Testis (tissue), 2 donors: ENCODE measurements around the gene ECM1.

ENCODE experiments used
- CTCF ChIP-seq, 3 experiments: fragments of 450-650 bp in 2 of 3; fragments of 200-600 bp in 1 of 3; sonication (generic) in 1 of 3; IDR thresholded peaks; one replicate each; pipeline ENCODE4 v1.5.1; 2016 to 2019; ENCODE audit warnings: antibody characterized with exemption in 3 of 3, mild to moderate bottlenecking in 2 of 3, moderate library complexity in 1 of 3
- POLR2A ChIP-seq: fragments of 450-650 bp; IDR thresholded peaks from one replicate; pipeline ENCODE4 v1.6.1; 2017; ENCODE audit warnings: antibody characterized with exemption, mild to moderate bottlenecking, moderate library complexity

GRCh38 chr1:150558761-150559655 is 51.1 kb downstream of the ECM1 start:
- no peak for TF ChIP-seq POLR2A
- TF ChIP-seq CTCF (IDR thresholded peaks at IDR 0.05): no peak
